Measurements from ENCODE around the gene EIF4H. TPM values are rescaled to one million over a fixed set of nuclear protein-coding genes. Genes with fewer than 3 reads are reported as not detected.

Gene EIF4H
- total RNA-seq, 4 donors from 2014 or later = 175 to 250 (median 213) TPM

GRCh38 chr7:74155810-74156395 is 18.3 kb upstream of the EIF4H start:
- H3K27me3 ChIP-seq = no peaks in the 10 kb centered on the region
- DNase-seq = no peak
- H3K9me3 ChIP-seq = no peaks in the 10 kb centered on the region
- no peak overlapping the region for H3K4me3 ChIP-seq
- H3K4me1 ChIP-seq = no peaks in the 10 kb centered on the region
- intact Hi-C loops (cut with DNase I; ENCODE audit: low total_unique reads) (no loop called here), in situ Hi-C loops (cut with MboI; ENCODE audit: low pct_ligation_motif_present in 1 of 4, low pct_unique_long_range_greater_than_20kb in 1 of 4, low sequenced_read_pairs in 3 of 4) (no loop called here)
- H3K27ac ChIP-seq = no peak overlapping the region
- no peaks in the 10 kb centered on the region for H3K36me3 ChIP-seq
- WGBS, 2 donors (ENCODE audit: low coverage in 1 of 2) = 76 to 81% methylated on average over 5 to 9 of the region's 9 CpGs
- no peak for TF ChIP-seq EP300 (IDR thresholded peaks at IDR 0.05; ENCODE audit: low read depth)
- no peak for TF ChIP-seq CTCF (IDR thresholded peaks at IDR 0.05)
- no peak for TF ChIP-seq POLR2A (IDR thresholded peaks at IDR 0.05)
- no peak for TF ChIP-seq POLR2AphosphoS5 (IDR thresholded peaks at IDR 0.05)

GRCh38 chr7:74157605-74158004 is 16.6 kb upstream of the EIF4H start:
- intact Hi-C loops (cut with DNase I; ENCODE audit: low total_unique reads) (no loop called here), in situ Hi-C loops (cut with MboI; ENCODE audit: low pct_ligation_motif_present in 1 of 4, low pct_unique_long_range_greater_than_20kb in 1 of 4, low sequenced_read_pairs in 3 of 4) (no loop called here)
- H3K27ac ChIP-seq = no peak overlapping the region
- H3K4me1 ChIP-seq = peaks cover 0 to 7% (median under 1%) of the 10 kb centered on the region in 4 donors
- no peaks in the 10 kb centered on the region for H3K9me3 ChIP-seq
- TF ChIP-seq EP300 (IDR thresholded peaks at IDR 0.05; ENCODE audit: low read depth) = no peak
- TF ChIP-seq CTCF (IDR thresholded peaks at IDR 0.05) = no peak
- no peak for TF ChIP-seq POLR2A (IDR thresholded peaks at IDR 0.05)
- no peak for TF ChIP-seq POLR2AphosphoS5 (IDR thresholded peaks at IDR 0.05)
- no peak overlapping the region for H3K4me3 ChIP-seq
- H3K36me3 ChIP-seq = no peaks in the 10 kb centered on the region
- DNase-seq = no peak
- 91 to 94% methylated on average over 6 to 9 of the region's 9 CpGs for WGBS, 2 donors (ENCODE audit: low coverage in 1 of 2)
- no peaks in the 10 kb centered on the region for H3K27me3 ChIP-seq

GRCh38 chr7:74164985-74165456 is 9.1 kb upstream of the EIF4H start:
- Histone ChIP-seq H3K4me1 (peaks cover 0 to 41% (median 17%) of the 10 kb centered on the region in 4 donors), H3K36me3 (no peaks in the 10 kb centered on the region), H3K4me3 (no peak overlapping the region), H3K27ac (peak overlapping the region in 2 of 4 donors; percentile 35 to 48), H3K27me3 (no peaks in the 10 kb centered on the region), H3K9me3 (no peaks in the 10 kb centered on the region)
- TF ChIP-seq CTCF (IDR thresholded peaks at IDR 0.05) = peak in 4 of 5 experiments; percentile 24 to 34 (median 28)
- no peak for TF ChIP-seq POLR2A (IDR thresholded peaks at IDR 0.05)
- TF ChIP-seq POLR2AphosphoS5 (IDR thresholded peaks at IDR 0.05) = no peak
- TF ChIP-seq EP300 (IDR thresholded peaks at IDR 0.05; ENCODE audit: low read depth) = no peak
- in situ Hi-C loops (cut with MboI; ENCODE audit: low pct_ligation_motif_present in 1 of 4, low pct_unique_long_range_greater_than_20kb in 1 of 4, low sequenced_read_pairs in 3 of 4) (no loop called here), intact Hi-C loops (cut with DNase I; ENCODE audit: low total_unique reads) (no loop called here)
- WGBS, 2 donors (ENCODE audit: low coverage in 1 of 2) = 23 to 29% methylated on average over 7 of the region's 7 CpGs
- DNase-seq = no peak

GRCh38 chr7:74165867-74166593 is 8.1 kb upstream of the EIF4H start:
- Histone ChIP-seq H3K36me3 (no peaks in the 10 kb centered on the region), H3K27me3 (no peaks in the 10 kb centered on the region), H3K9me3 (no peaks in the 10 kb centered on the region), H3K4me1 (peaks cover 0 to 41% (median 17%) of the 10 kb centered on the region in 4 donors), H3K4me3 (no peak overlapping the region), H3K27ac (peak overlapping the region in 3 of 4 donors; percentile 72 to 75 (median 73))
- WGBS, 2 donors (ENCODE audit: low coverage in 1 of 2) = 95 to 97% methylated on average over 8 to 15 of the region's 15 CpGs
- intact Hi-C loops (cut with DNase I; ENCODE audit: low total_unique reads) = no loop called here
- in situ Hi-C loops (cut with MboI; ENCODE audit: low pct_ligation_motif_present in 1 of 4, low pct_unique_long_range_greater_than_20kb in 1 of 4, low sequenced_read_pairs in 3 of 4) = no loop called here
- TF ChIP-seq POLR2A (IDR thresholded peaks at IDR 0.05) (no peak), CTCF (IDR thresholded peaks at IDR 0.05) (no peak), POLR2AphosphoS5 (IDR thresholded peaks at IDR 0.05) (no peak), EP300 (IDR thresholded peaks at IDR 0.05; ENCODE audit: low read depth) (no peak)
- no peak for DNase-seq

Measured in transverse colon (tissue), 4 donors.